ENCODE measurements around the gene PRMT5.

The PRMT5 gene

GRCh38 chr14:22870811-22871223 is 58.4 kb downstream of the PRMT5 start:
- no peak for DNase-seq (ENCODE audit: extremely low spot score)
- ChIA-PET POLR2A (interaction anchor here (0.7 kb wide), 1 partner anchor 12 kb away, joined by 3 read pairs; no protein-coding TSS in a partner anchor), CTCF (interaction anchor here (0.6 to 7.9 kb wide), 16 partner anchors 12 to 479 kb away, joined by 3 to 196 read pairs (median 4); partner anchors contain the start of genes AJUBA, PRMT5, RBM23 and REM2)
- TF ChIP-seq CTCF (IDR thresholded peaks at IDR 0.05; ENCODE audit: control extremely low read depth, extremely low read depth, low read depth, missing control alignments): no peak
